NT2/D1 (cell line): ENCODE measurements around the gene EFNA2.
A peak's percentile ranks its signal among the peaks of the same experiment; 100 is the strongest.

ENCODE experiments used
- DNase-seq: peaks from one replicate; pipeline ENCODE4 v3.0.0-alpha.2; 2011; ENCODE audit warnings: low read depth, low spot score
- H3K27me3 ChIP-seq: 2 replicates; pipeline ENCODE4 v1.6.0; 2011; ENCODE audit warnings: mild to moderate bottlenecking; ENCODE audit not compliant: insufficient read length, insufficient read depth
- H3K36me3 ChIP-seq: 2 replicates; pipeline ENCODE4 v1.6.1; 2011; ENCODE audit warnings: mild to moderate bottlenecking, low read length, mixed read lengths; ENCODE audit not compliant: insufficient read depth, insufficient read length
- H3K4me1 ChIP-seq: 2 replicates; pipeline ENCODE4 v1.5.1; 2011; ENCODE audit not compliant: insufficient read depth, insufficient read length
- H3K4me3 ChIP-seq: 2 replicates; pipeline ENCODE4 v1.5.1; 2011; ENCODE audit warnings: low read depth; ENCODE audit not compliant: insufficient read length
- H3K9ac ChIP-seq: 2 replicates; pipeline ENCODE4 v1.6.0; 2011; ENCODE audit warnings: low read depth; ENCODE audit not compliant: insufficient read length
- H3K9me3 ChIP-seq: 2 replicates; pipeline ENCODE4 v1.5.1; 2011; ENCODE audit warnings: mild to moderate bottlenecking, low read length; ENCODE audit not compliant: insufficient read depth
- SUZ12 ChIP-seq: IDR thresholded peaks from 2 replicates; pipeline ENCODE4 v1.6.1; 2011; ENCODE audit not compliant: insufficient read length, insufficient read depth; ENCODE audit errors: extremely low read depth
- YY1 ChIP-seq: IDR thresholded peaks from 2 replicates; pipeline ENCODE4 v1.6.1; 2011; ENCODE audit not compliant: insufficient read length, insufficient read depth
- ZNF274 ChIP-seq: IDR thresholded peaks from 2 replicates; pipeline ENCODE4 v1.6.1; 2011; ENCODE audit warnings: mild to moderate bottlenecking, low read depth, low read length

The EFNA2 gene

DNA sequence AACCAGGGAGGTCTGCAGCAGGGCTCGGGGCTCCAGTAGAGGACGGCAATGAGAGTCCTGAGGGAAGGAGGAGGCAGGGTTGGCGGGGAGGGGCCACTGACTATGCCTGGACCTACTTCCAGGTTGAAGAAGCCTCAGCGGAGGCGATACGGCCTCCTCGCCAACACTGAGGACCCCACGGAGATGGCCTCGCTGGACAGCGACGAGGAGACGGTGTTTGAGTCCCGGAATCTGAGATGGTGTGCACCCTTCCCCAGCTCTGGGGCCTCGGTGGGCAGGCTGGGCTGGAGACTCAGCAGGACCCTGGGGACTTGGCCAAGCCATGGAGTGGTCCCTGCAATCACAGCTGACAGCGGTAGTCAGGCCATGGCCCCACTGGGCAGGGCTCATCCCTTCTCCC is 8.6 kb upstream of the EFNA2 start:
- peak overlapping the region; percentile 98 for H3K9ac ChIP-seq
- H3K9me3 ChIP-seq: no peaks in the 10 kb centered on the region
- peak overlapping the region; percentile 97 for H3K4me3 ChIP-seq
- peaks cover 76% of the 10 kb centered on the region for H3K36me3 ChIP-seq
- DNase-seq: no peak
- H3K4me1 ChIP-seq: peaks cover 22% of the 10 kb centered on the region
- H3K27me3 ChIP-seq: no peaks in the 10 kb centered on the region
- TF ChIP-seq YY1 (no peak), SUZ12 (no peak), ZNF274 (no peak)

DNA sequence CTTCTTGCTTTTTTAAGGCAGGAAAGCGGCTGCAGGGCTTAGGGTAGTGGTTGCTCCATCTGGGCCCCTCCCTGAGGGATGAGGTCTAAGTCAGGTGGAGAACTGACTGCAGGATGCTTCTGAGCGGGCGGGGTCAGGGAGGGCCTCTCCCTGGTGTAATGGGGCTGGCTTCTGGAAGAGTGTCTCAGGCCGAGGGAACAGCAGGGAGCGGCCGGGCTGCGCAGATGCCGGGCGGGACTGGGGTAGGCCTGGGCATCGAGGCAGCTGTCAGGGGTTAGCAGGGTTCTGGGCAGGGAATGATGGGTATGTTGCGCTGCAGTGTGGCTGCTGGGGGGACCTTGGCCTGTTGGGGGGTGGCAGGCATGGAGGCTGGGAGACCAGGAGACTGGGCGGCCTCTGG is 7.6 kb upstream of the EFNA2 start:
- peak overlapping the region; percentile 32 for H3K9ac ChIP-seq
- peaks cover 22% of the 10 kb centered on the region for H3K4me1 ChIP-seq
- DNase-seq: no peak
- TF ChIP-seq ZNF274 (no peak), YY1 (no peak)
- no peaks in the 10 kb centered on the region for H3K27me3 ChIP-seq
- H3K36me3 ChIP-seq: peaks cover 65% of the 10 kb centered on the region
- no peaks in the 10 kb centered on the region for H3K9me3 ChIP-seq
- no peak overlapping the region for H3K4me3 ChIP-seq

- Histone ChIP-seq H3K4me3 (no peak overlapping the region), H3K9ac (no peak overlapping the region), H3K4me1 (peaks cover 20% of the 10 kb centered on the region), H3K27me3 (no peaks in the 10 kb centered on the region), H3K36me3 (peaks cover 56% of the 10 kb centered on the region), H3K9me3 (no peaks in the 10 kb centered on the region)
- no peak for DNase-seq
- TF ChIP-seq YY1: no peak
- no peak for TF ChIP-seq ZNF274
- TF ChIP-seq SUZ12: no peak
Observed at GRCh38 chr19:1278713-1279660, 6.7 kb upstream of the EFNA2 start.

GRCh38 chr19:1279782-1280341 is 5.8 kb upstream of the EFNA2 start:
- DNase-seq: no peak
- H3K36me3 ChIP-seq: peaks cover 48% of the 10 kb centered on the region
- H3K9me3 ChIP-seq: no peaks in the 10 kb centered on the region
- TF ChIP-seq YY1 (no peak), ZNF274 (no peak), SUZ12 (no peak)
- H3K4me3 ChIP-seq: no peak overlapping the region
- H3K4me1 ChIP-seq: peaks cover 20% of the 10 kb centered on the region
- H3K27me3 ChIP-seq: peaks cover 3% of the 10 kb centered on the region
- H3K9ac ChIP-seq: peak overlapping the region; percentile 22

DNA sequence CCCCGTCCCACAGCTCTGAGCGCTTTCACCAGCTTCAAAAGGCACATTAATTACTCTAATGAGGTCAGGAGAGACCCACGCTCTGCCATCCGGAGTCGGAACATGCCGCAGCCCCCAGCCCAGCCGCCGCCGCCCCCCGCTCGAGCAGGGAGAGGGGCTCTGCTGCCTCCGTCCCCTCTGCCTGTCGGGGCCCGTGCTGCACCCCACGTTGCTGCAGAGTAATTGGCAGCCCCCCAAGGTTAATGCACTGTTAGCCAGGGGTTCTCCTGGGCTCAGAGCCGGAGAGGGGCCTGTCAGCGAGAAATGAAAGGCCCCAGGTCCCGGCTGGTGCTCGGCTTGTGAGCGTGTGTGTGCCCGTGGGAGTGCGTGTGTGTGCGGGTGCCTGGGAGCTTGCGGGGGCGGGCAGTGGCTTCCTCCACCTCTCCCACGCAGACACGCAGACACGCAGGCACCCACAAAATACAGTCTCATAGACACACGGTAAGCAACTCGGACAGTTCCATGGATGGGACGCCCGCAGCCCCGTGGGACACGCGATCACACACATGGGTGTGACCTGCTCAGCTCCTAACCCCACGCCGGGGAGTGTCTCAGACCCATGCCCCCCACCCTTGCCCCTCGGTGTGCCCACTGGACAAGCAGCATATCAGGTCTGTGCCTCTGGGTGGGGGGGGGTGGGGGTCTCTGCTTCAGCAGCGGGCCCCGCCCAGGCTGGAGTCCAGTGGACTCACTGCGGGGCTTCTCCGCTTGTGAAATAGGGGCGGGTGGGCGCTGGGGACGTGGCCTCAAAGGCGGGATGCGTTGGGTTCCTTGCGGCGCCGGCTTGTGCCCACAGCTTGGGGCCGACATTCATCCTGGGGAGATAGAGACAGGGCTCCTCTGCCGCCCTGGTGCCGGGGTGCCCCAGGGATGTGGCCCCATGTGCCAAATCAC is 4.8 kb upstream of the EFNA2 start:
- peaks cover 46% of the 10 kb centered on the region for H3K36me3 ChIP-seq
- peak overlapping the region; percentile 50 for H3K9ac ChIP-seq
- no peak overlapping the region for H3K4me3 ChIP-seq
- peaks cover 10% of the 10 kb centered on the region for H3K27me3 ChIP-seq
- no peak for TF ChIP-seq SUZ12
- no peak for TF ChIP-seq YY1
- TF ChIP-seq ZNF274: no peak
- DNase-seq: no peak
- H3K9me3 ChIP-seq: no peaks in the 10 kb centered on the region
- peaks cover 26% of the 10 kb centered on the region for H3K4me1 ChIP-seq

DNA sequence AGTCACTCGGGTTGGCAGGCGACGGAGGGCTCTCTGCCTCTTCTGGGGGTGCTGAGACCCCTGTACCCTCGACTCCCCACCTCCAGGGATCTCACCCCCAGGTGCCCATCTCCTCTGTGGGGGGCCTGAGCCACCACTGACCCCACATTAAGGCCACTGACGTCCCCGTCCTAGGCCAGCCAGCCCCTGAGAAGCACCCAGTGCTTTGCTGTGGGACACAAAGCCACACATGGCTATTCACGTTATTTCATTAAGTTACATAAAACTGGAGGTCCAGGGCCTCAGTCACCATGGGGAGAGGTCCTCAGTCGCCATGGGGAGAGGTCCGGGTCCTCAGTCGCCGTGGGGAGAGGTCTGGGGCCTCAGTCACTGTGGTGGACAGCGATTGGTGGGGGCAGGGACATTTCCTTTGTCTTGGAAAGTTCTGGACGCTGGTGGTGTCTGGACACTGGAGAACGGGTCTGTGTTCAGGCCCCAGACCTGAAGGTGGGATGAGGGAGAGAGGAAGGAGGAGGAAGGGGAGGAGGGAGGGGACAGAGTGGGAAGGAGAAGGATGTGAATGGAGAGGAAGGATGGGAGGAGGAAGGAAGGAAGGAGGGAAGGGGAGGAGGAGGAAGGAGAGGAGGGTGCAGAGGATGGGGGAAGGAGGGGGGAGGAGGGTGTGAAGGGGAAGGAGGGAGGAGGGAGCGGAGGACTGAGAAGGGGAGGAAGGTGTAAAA is 3.9 kb upstream of the EFNA2 start:
- H3K4me1 ChIP-seq: peaks cover 23% of the 10 kb centered on the region
- H3K27me3 ChIP-seq: peaks cover 10% of the 10 kb centered on the region
- TF ChIP-seq ZNF274 (no peak), SUZ12 (no peak), YY1 (no peak)
- H3K9me3 ChIP-seq: no peaks in the 10 kb centered on the region
- H3K9ac ChIP-seq: peak overlapping the region; percentile 50
- H3K4me3 ChIP-seq: no peak overlapping the region
- no peak for DNase-seq
- peaks cover 40% of the 10 kb centered on the region for H3K36me3 ChIP-seq
